GM12878 (cell line): ENCODE measurements around the gene MRPS5.

ENCODE experiments used
- ATF3 ChIP-seq: IDR thresholded peaks from 2 replicates; pipeline ENCODE4 v1.6.1; 2011; ENCODE audit warnings: low read depth, mild to moderate bottlenecking, low read length, moderate library complexity, borderline replicate concordance; ENCODE audit errors: extremely low read depth
- CBFB ChIP-seq: IDR thresholded peaks from 2 replicates; pipeline ENCODE4 v1.6.1; 2016; ENCODE audit warnings: antibody characterized with exemption, low read depth
- CBX3 ChIP-seq: fragments of 200-600 bp; sonication (generic); IDR thresholded peaks from 2 replicates; pipeline ENCODE4 v1.6.1; 2016; ENCODE audit warnings: low read depth, borderline replicate concordance
- GABPA ChIP-seq: IDR thresholded peaks from 2 replicates; pipeline ENCODE4 v1.6.1; 2014; ENCODE audit warnings: antibody characterized with exemption, low read depth, mild to moderate bottlenecking, inconsistent platforms
- HCFC1 ChIP-seq: fragments of 150-350 bp; IDR thresholded peaks from 2 replicates; pipeline ENCODE4 v1.6.1; 2014; ENCODE audit warnings: low read length
- KAT2A ChIP-seq: conservative IDR thresholded peaks from 2 replicates; pipeline ENCODE4 v1.6.1; 2011; ENCODE audit warnings: low read depth, low read length; ENCODE audit not compliant: control insufficient read depth
- NR2C2 ChIP-seq: IDR thresholded peaks from 2 replicates; pipeline ENCODE4 v1.6.1; 2011; ENCODE audit warnings: borderline replicate concordance, low read depth; ENCODE audit not compliant: control insufficient read depth, insufficient read length
- POLR2A ChIP-seq: IDR thresholded peaks from 2 replicates; pipeline ENCODE4 v1.6.1; 2011; ENCODE audit warnings: low read depth, mild to moderate bottlenecking, low read length
- POLR2AphosphoS5 ChIP-seq: IDR thresholded peaks from 2 replicates; pipeline ENCODE4 v1.6.1; 2011; ENCODE audit warnings: mild to moderate bottlenecking, low read length, inconsistent platforms
- RCOR1 ChIP-seq: conservative IDR thresholded peaks from 2 replicates; pipeline ENCODE4 v1.6.1; 2012; ENCODE audit warnings: low read depth, low read length, improper control_type of control experiment
- TAF1 ChIP-seq: IDR thresholded peaks from 2 replicates; pipeline ENCODE4 v1.6.1; 2011; ENCODE audit warnings: mild to moderate bottlenecking, low read depth, low read length, borderline replicate concordance
- TF ChIP-seq, protein P1 (sequence below): fragments of 450-650 bp; IDR thresholded peaks from 2 replicates; pipeline ENCODE4 v1.6.1; 2018; ENCODE audit warnings: borderline replicate concordance, mild to moderate bottlenecking; ENCODE audit not compliant: partially characterized antibody
- TF ChIP-seq, protein P2 (sequence below), 3 experiments: IDR thresholded peaks in 2 of 3; conservative IDR thresholded peaks in 1 of 3; 2 replicates each; pipeline ENCODE4 v1.5.1; 2011; ENCODE audit warnings: low read depth in 3 of 3, low read length in 3 of 3, mild to moderate bottlenecking in 3 of 3, control low read depth in 2 of 3, moderate library complexity in 2 of 3, inconsistent platforms in 1 of 3, mixed read lengths in 1 of 3; ENCODE audit not compliant: control insufficient read depth in 2 of 3, insufficient read depth in 1 of 3; ENCODE audit errors: extremely low read depth in 1 of 3
- TF ChIP-seq, protein P3 (sequence below): fragments of 450-650 bp; IDR thresholded peaks from 2 replicates; pipeline ENCODE4 v1.6.1; 2017; ENCODE audit warnings: antibody characterized with exemption, mild to moderate bottlenecking, moderate library complexity

DNA sequence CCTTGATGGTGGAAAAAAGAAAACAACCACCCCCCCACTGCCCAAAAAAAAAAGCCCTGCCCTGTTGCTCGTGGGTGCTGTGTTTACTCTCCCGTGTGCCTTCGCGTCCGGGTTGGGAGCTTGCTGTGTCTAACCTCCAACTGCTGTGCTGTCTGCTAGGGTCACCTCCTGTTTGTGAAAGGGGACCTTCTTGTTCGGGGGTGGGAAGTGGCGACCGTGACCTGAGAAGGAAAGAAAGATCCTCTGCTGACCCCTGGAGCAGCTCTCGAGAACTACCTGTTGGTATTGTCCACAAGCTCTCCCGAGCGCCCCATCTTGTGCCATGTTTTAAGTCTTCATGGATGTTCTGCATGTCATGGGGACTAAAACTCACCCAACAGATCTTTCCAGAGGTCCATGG lies 68.1 kb downstream of the MRPS5 start:
- TF ChIP-seq, protein P1, sequence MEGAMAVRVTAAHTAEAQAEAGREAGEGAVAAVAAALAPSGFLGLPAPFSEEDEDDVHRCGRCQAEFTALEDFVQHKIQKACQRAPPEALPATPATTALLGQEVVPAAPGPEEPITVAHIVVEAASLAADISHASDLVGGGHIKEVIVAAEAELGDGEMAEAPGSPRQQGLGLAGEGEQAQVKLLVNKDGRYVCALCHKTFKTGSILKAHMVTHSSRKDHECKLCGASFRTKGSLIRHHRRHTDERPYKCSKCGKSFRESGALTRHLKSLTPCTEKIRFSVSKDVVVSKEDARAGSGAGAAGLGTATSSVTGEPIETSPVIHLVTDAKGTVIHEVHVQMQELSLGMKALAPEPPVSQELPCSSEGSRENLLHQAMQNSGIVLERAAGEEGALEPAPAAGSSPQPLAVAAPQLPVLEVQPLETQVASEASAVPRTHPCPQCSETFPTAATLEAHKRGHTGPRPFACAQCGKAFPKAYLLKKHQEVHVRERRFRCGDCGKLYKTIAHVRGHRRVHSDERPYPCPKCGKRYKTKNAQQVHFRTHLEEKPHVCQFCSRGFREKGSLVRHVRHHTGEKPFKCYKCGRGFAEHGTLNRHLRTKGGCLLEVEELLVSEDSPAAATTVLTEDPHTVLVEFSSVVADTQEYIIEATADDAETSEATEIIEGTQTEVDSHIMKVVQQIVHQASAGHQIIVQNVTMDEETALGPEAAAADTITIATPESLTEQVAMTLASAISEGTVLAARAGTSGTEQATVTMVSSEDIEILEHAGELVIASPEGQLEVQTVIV, result no peak
- TF ChIP-seq, protein P2, sequence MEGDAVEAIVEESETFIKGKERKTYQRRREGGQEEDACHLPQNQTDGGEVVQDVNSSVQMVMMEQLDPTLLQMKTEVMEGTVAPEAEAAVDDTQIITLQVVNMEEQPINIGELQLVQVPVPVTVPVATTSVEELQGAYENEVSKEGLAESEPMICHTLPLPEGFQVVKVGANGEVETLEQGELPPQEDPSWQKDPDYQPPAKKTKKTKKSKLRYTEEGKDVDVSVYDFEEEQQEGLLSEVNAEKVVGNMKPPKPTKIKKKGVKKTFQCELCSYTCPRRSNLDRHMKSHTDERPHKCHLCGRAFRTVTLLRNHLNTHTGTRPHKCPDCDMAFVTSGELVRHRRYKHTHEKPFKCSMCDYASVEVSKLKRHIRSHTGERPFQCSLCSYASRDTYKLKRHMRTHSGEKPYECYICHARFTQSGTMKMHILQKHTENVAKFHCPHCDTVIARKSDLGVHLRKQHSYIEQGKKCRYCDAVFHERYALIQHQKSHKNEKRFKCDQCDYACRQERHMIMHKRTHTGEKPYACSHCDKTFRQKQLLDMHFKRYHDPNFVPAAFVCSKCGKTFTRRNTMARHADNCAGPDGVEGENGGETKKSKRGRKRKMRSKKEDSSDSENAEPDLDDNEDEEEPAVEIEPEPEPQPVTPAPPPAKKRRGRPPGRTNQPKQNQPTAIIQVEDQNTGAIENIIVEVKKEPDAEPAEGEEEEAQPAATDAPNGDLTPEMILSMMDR (IDR thresholded peaks at IDR 0.05 in 2 of 3, conservative IDR thresholded peaks at IDR 0.05 in 1 of 3; ENCODE audit: control insufficient read depth in 2 of 3, extremely low read depth in 1 of 3, insufficient read depth in 1 of 3, low read depth in 3 of 3, low read length in 3 of 3), result peak; percentile 23 to 54 (median 35); a peak in 4 of 6 replicates
- no peak for TF ChIP-seq NR2C2
- TF ChIP-seq GABPA, result no peak
- no peak for TF ChIP-seq TAF1
- TF ChIP-seq ATF3, result no peak
- no peak for TF ChIP-seq POLR2A
- no peak for TF ChIP-seq CBFB
- TF ChIP-seq POLR2AphosphoS5, result no peak
- TF ChIP-seq RCOR1, result no peak
- no peak for TF ChIP-seq KAT2A
- TF ChIP-seq CBX3, result no peak
- TF ChIP-seq, protein P3, sequence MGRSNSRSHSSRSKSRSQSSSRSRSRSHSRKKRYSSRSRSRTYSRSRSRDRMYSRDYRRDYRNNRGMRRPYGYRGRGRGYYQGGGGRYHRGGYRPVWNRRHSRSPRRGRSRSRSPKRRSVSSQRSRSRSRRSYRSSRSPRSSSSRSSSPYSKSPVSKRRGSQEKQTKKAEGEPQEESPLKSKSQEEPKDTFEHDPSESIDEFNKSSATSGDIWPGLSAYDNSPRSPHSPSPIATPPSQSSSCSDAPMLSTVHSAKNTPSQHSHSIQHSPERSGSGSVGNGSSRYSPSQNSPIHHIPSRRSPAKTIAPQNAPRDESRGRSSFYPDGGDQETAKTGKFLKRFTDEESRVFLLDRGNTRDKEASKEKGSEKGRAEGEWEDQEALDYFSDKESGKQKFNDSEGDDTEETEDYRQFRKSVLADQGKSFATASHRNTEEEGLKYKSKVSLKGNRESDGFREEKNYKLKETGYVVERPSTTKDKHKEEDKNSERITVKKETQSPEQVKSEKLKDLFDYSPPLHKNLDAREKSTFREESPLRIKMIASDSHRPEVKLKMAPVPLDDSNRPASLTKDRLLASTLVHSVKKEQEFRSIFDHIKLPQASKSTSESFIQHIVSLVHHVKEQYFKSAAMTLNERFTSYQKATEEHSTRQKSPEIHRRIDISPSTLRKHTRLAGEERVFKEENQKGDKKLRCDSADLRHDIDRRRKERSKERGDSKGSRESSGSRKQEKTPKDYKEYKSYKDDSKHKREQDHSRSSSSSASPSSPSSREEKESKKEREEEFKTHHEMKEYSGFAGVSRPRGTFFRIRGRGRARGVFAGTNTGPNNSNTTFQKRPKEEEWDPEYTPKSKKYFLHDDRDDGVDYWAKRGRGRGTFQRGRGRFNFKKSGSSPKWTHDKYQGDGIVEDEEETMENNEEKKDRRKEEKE, result no peak
- no peak for TF ChIP-seq HCFC1
